Measurements from ENCODE around the gene UNC5B.

DNA sequence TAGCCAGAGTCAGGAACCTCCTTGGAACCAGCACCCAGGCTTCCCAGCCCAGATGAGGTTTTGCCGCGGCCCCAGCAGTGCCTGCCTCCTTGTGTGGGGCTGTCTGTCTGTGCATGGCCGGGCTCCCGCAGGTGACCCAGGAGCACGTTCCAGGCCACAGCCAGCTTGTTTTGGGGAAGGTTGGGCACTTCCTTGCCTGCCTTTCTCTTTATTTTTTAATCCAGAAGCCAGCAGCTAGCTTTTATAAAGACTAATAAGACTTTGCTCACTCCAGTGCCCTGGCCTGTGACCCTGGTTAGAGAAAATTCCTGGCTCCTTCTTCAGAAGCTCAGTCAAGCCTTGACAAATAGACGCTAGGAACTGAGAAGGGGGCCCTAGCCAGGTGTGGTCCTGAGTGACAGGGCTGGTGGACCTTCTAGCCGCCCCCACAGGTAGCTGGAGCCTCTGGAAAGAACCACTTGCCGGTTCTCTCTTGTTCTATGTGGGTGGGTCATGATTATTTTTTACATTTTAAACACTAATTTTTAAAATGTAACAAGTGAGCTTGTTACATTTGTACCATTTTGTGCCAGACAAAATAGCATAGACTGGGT lies 107.5 kb downstream of the UNC5B start:
- TF ChIP-seq, protein P1, sequence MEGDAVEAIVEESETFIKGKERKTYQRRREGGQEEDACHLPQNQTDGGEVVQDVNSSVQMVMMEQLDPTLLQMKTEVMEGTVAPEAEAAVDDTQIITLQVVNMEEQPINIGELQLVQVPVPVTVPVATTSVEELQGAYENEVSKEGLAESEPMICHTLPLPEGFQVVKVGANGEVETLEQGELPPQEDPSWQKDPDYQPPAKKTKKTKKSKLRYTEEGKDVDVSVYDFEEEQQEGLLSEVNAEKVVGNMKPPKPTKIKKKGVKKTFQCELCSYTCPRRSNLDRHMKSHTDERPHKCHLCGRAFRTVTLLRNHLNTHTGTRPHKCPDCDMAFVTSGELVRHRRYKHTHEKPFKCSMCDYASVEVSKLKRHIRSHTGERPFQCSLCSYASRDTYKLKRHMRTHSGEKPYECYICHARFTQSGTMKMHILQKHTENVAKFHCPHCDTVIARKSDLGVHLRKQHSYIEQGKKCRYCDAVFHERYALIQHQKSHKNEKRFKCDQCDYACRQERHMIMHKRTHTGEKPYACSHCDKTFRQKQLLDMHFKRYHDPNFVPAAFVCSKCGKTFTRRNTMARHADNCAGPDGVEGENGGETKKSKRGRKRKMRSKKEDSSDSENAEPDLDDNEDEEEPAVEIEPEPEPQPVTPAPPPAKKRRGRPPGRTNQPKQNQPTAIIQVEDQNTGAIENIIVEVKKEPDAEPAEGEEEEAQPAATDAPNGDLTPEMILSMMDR (conservative IDR thresholded peaks at IDR 0.05) = no peak; the same call in none of the 2 replicates
- no peak for TF ChIP-seq ZFX (IDR thresholded peaks at IDR 0.05)
